Stimulated activated CD8-positive, alpha-beta memory T cell treated with anti-CD3 and anti-CD28 coated beads, Interleukin-4, amount 100 ng/mL, for 4 hours (primary cell): ENCODE results near the gene EP400.

Experiments used
- DNase-seq, 2 donors: peaks; one replicate each; pipeline ENCODE4 v3.0.0-alpha.2; 2020; ENCODE audit warnings: low read depth in 2 of 2, low spot score in 1 of 2

Gene EP400

DNA sequence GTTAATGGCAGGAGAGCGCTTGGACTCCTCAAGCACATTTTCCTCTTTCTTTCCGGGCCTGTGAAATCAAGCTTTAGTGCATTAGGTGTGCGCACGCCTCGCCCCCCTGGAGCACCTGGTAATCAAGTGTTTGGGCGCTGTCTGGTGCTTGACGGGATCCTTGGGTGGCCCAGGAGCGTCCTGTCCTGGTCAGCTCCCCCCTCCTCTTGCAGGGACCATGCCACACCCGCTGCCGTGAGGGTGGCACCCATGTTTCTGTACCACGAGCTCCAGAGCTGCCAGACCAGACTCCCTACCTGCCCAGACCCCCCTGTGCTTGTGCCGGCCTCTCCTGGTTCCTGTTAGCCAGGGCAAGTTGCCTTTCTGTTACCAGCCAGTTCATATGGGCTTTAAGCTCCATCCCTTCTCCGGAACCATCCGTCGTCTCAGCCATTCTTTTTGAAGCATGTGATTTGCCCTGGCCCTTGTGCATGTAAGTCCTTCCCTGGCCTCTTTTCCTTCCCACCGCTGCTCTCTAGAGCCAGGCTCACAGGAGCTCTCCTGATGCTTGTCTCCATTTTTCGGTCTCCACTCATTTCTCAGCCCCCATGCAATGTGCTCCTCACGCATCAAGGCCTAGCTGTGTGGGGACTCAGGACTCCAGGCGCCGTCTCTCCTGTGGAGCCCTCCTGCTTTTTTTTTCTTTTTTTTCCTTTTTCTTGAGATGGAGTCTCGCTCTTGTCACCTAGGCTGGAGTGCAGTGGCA lies 66.1 kb downstream of the EP400 start:
- DNase-seq: no peak

DNA sequence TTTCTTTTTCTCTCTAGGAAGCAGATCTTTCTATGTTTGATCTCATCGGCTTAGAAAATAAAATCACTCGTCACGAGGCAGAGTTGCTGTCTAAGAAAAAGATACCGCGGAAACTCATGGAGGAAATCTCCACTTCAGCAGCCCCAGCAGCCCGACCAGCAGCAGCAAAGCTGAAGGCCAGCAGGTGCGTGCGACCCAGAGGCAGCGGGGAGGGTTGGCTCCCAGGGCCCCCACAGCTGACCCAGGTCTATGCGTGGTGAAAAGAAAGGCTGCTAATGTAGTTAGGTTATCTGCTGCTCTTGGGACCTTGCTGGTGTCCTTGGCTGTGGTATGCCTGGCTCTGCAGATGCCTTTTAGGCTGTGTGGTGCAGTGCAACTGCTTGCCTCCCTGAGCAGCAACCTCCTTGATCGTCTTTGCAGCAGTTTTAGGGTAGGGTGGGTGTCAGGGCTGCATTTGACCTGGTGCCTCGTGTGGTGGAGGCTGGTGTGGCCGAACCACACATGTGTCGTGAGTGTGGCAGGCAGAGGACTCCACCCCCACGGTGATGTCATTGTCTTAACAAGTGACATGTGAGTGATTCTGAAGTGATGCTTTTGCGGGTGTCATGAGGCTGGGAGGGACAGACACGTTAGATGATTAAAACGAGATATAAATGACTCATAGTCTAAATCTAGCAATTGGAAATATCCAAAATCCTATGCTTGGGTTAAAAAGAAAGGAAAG lies 68.6 kb downstream of the EP400 start:
- DNase-seq: no peak

- no peak for DNase-seq
These were observed 70.1 kb downstream of the EP400 start for GRCh38 chr12:132019891-132020290.

- DNase-seq: no peak
These were observed 70.5 kb downstream of the EP400 start for GRCh38 chr12:132020292-132020691.

DNA sequence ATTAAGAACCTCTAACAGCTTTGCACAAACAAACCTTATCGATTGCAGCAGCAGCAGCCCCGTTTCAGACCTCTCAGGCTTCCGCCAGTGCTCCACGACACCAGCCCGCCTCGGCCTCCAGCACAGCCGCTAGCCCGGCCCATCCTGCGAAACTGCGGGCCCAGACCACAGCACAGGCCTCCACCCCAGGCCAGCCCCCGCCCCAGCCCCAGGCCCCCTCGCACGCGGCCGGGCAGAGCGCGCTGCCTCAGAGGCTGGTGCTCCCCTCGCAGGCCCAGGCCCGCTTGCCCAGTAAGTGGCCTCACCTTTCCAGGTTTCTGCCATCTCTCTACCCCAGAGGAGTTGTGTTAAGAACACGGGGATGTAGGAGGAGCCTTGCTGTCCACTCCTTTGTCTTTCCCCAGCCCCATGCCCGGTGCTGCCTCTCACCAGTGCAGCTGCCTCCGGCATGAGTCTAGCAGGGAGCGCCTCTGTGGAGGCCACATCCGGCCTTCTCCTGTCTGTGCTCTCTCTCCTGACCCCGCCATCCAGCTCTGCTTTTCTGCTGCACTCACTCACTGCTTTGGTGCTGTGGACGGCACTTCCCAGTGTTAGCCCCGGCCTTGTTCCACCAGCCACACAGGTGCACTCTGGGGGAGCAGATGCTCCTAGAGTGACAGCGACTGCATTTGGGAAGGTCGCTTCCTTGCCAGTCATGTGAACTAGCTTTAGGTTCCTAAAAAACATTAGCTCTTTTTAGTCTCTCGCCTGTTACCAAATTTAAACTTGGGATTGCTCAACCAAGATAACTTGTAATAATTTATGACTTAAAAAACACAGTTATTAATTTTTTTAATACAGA lies 71.5 kb downstream of the EP400 start:
- DNase-seq: no peak

GRCh38 chr12:132021965-132022364 lies 72.2 kb downstream of the EP400 start:
- DNase-seq: no peak

DNA sequence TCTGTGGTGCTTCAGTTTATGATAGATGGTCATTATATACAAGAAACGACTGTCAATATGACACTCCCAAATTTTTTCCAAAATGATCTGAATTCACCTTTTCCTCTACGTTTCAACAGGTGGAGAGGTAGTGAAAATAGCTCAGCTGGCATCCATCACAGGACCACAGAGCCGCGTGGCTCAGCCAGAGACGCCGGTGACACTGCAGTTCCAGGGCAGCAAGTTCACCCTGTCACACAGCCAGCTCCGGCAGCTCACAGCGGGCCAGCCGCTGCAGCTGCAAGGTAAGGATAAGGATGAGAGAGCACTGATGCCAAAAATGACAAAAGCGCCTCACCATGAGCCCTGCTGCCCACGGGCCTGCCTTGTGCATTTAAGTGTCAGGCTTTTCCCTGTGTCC lies 73.9 kb downstream of the EP400 start:
- DNase-seq: no peak

DNA sequence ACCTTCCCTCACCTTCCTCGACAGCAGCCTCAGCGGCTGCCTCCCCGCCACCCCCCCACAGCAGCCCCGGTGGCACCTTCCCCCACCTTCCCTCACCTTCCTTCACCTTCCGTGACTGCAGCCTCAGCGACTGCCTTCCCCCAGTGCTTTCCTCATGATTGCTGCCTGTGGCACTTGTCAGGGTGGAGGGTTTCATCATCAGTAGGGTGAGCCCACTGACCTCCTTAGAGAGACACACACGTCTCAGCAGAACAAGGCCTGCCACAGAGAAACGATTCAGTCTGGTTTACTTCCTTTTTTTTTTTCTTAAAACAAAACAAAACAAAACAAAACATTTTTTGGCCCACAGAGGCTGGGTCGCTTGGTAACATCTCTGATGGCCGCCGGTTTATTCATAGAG lies 75.0 kb downstream of the EP400 start:
- DNase-seq: no peak

GRCh38 chr12:132025526-132025925 lies 75.8 kb downstream of the EP400 start:
- no peak for DNase-seq

DNA sequence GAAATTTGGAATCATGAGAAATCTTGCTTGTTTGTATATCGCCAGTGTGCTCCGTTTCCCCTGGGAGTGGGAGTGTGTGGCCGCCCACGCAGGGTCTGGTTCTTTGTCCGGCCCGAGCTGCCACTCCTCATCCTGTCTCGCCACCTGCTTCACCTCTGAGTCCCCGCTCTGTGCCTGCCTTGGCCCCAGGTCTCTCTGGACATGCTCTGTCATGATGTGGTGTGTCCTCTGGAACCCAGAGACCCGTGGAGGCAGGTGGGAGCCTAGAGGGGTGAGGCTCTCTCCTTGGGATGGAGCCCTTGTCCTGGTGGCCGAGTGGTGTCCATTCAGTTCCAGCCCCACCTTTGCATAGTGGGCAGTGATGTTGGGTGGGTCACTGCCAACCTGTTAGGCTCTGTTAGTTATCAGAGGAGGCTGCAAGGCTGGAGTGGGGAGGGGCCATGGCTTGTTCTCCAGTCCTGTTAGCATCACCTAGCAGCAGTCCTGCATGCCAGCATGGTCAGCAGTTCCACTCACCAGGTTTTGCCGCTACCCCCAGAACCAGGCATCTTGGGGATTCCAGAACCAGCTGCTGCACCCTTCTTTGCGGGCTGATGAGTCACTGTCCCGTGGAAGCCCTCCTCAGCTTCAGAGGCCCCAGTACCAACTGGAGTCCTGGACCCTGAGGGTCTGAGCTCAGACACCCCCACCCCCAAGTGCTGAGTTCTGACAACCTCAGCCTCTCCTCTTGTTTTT lies 76.5 kb downstream of the EP400 start:
- DNase-seq: no peak

GRCh38 chr12:132026796-132027500 lies 77.2 kb downstream of the EP400 start:
- DNase-seq: no peak

DNA sequence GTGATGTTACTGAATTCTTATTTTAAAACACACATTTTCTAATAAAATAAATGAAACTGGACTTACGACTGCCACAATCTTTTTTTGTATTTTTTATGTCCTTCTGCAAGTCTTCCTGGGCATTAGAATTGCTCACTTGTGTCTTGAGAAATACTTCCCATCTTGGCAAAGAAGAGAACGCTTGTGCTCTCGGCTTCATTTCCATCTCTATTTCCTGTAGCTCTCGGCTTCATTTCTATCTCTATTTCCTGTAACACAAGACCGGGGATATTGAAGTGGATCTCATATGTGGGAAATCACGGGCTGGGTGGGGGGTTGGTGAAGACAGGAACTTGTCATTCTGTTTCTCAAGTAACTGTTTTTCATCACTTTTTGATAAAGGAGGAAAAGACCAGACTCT lies 77.9 kb downstream of the EP400 start:
- DNase-seq: no peak

GRCh38 chr12:132028111-132028510 lies 78.4 kb downstream of the EP400 start:
- DNase-seq: no peak

DNA sequence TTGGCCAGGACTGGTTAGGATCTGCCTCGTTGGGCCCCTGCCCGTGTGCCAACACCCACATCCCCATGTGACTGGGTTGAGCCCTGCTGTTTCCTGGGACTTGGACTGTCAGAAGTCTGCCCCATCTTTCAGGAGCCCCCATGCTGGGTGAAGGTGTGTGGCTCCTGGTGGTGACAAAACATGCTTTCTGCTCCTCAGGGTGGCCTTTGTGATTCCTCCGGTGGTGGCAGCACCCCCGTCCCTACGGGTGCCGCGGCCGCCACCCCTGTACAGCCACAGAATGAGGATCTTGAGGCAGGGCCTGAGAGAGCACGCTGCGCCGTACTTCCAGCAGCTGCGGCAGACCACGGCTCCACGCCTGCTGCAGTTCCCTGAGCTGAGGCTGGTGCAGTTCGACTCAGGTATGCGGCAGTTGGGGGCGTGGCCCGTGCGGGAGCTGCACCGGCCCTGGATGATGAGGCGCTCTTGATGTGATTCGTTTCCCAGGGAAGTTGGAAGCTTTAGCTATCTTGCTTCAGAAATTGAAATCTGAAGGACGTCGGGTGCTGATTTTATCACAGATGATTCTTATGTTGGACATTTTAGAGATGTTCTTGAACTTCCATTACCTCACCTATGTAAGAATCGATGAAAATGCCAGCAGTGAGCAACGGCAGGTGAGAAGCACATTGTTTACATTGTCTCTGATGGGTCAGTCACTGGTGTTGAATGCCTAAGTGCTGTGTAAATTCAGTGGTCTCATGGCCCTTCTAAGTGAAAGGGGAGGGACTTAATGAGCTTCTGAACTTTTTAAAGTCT lies 80.0 kb downstream of the EP400 start:
- no peak for DNase-seq

GRCh38 chr12:132030367-132031038 lies 80.8 kb downstream of the EP400 start:
- no peak for DNase-seq

DNA sequence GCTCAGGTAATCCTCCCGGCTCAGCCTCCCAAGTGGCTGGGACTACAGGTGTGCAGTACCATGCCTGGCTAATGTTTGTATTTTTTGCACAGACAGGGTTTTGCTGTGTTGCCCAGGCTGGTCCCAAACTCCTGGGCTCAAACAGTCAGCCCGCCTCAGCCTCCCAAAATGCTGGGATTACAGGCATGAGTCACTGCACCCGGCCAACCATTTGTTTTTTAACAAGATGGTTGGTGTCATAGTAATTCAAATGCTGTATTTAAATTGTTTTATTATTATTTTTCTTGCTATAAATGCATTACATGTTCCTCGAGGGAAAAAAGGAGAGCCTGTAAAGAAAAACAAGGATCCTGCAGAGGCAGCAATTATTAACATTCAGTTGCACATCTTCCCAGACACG lies 83.9 kb downstream of the EP400 start:
- no peak for DNase-seq

- DNase-seq: no peak
These were observed 86.4 kb downstream of the EP400 start for GRCh38 chr12:132036063-132036683.

- no peak for DNase-seq
These were observed 91.3 kb downstream of the EP400 start for GRCh38 chr12:132040906-132041606.
